Measurements from ENCODE around the gene FAM228B.

FAM228B gene

GRCh38 chr2:24160761-24161160 is 37.5 kb downstream of the FAM228B start:
- TF ChIP-seq CTCF (IDR thresholded peaks at IDR 0.05; ENCODE audit: insufficient read depth, missing control alignments), result no peak
- no peak for FAIRE-seq
- no peak for DNase-seq (ENCODE audit: insufficient read length, low spot score)

GRCh38 chr2:24162494-24162893 is 39.2 kb downstream of the FAM228B start:
- TF ChIP-seq CTCF (IDR thresholded peaks at IDR 0.05; ENCODE audit: insufficient read depth, missing control alignments), result no peak
- DNase-seq (ENCODE audit: insufficient read length, low spot score) (no peak), FAIRE-seq (no peak)

- FAIRE-seq, result no peak
- TF ChIP-seq CTCF (IDR thresholded peaks at IDR 0.05; ENCODE audit: insufficient read depth, missing control alignments), result no peak
- no peak for DNase-seq (ENCODE audit: insufficient read length, low spot score)
These were observed 39.9 kb downstream of the FAM228B start for GRCh38 chr2:24163186-24163585.

- no peak for TF ChIP-seq CTCF (IDR thresholded peaks at IDR 0.05; ENCODE audit: insufficient read depth, missing control alignments)
- no peak for DNase-seq (ENCODE audit: insufficient read length, low spot score)
- no peak for FAIRE-seq
These were observed 40.3 kb downstream of the FAM228B start for GRCh38 chr2:24163601-24164000.

- DNase-seq (ENCODE audit: insufficient read length, low spot score) (no peak), FAIRE-seq (no peak)
- peak; percentile 72 for TF ChIP-seq CTCF (IDR thresholded peaks at IDR 0.05; ENCODE audit: insufficient read depth, missing control alignments)
These were observed 41.2 kb downstream of the FAM228B start for GRCh38 chr2:24164416-24164973.

GRCh38 chr2:24169023-24169422 is 45.8 kb downstream of the FAM228B start:
- DNase-seq (ENCODE audit: insufficient read length, low spot score) (no peak), FAIRE-seq (no peak)
- TF ChIP-seq CTCF (IDR thresholded peaks at IDR 0.05; ENCODE audit: insufficient read depth, missing control alignments), result no peak

- TF ChIP-seq CTCF (IDR thresholded peaks at IDR 0.05; ENCODE audit: insufficient read depth, missing control alignments), result no peak
- DNase-seq (ENCODE audit: insufficient read length, low spot score) (no peak), FAIRE-seq (no peak)
These were observed 51.6 kb downstream of the FAM228B start, which contains the start of gene FAM228A for GRCh38 chr2:24174851-24175277. FAM228A (plus strand) TSS chr2:24175053; CDS start chr2:24175481, 428 bp downstream.

Data from D721Med (cell line).